ENCODE data around the gene TMEM245.

DNA sequence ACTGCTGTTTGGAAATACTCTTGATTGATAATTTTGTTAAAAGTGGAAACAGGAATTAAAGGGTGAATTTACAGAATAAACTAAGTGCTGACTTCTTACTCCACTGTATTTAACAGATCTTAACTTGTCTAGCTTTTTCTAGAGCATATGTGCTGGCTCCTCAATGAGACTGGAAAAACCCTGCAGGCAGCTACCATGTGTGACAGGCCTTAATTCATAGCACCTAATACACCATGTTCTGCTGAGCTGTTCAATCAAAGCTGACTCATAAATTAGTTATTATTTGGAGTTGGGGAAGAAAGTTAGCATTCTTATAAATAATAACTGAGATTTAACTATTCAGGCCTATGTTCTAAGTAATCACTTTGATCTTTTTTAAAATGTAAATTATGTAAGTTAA is 135.9 kb downstream of the TMEM245 start:
- TF ChIP-seq, protein P1, sequence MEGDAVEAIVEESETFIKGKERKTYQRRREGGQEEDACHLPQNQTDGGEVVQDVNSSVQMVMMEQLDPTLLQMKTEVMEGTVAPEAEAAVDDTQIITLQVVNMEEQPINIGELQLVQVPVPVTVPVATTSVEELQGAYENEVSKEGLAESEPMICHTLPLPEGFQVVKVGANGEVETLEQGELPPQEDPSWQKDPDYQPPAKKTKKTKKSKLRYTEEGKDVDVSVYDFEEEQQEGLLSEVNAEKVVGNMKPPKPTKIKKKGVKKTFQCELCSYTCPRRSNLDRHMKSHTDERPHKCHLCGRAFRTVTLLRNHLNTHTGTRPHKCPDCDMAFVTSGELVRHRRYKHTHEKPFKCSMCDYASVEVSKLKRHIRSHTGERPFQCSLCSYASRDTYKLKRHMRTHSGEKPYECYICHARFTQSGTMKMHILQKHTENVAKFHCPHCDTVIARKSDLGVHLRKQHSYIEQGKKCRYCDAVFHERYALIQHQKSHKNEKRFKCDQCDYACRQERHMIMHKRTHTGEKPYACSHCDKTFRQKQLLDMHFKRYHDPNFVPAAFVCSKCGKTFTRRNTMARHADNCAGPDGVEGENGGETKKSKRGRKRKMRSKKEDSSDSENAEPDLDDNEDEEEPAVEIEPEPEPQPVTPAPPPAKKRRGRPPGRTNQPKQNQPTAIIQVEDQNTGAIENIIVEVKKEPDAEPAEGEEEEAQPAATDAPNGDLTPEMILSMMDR (IDR thresholded peaks at IDR 0.05): no peak
- TF ChIP-seq POLR2A (IDR thresholded peaks at IDR 0.05): no peak
